Stimulated activated CD8-positive, alpha-beta memory T cell treated with anti-CD3 and anti-CD28 coated beads, Interleukin-4, amount 100 ng/mL, for 4 hours (primary cell): ENCODE data around the gene MYH11.
"Not testable (repeated sequence)": the region's sequence is repeated elsewhere in the genome, so short reads cannot be mapped to it uniquely, and the experiment has no call there.

ENCODE experiments used
- DNase-seq, 2 donors: peaks; one replicate each; pipeline ENCODE4 v3.0.0-alpha.2; 2020; ENCODE audit warnings: low read depth in 2 of 2, low spot score in 1 of 2

Gene MYH11

GRCh38 chr16:15723808-15724207 lies 133.0 kb downstream of the MYH11 start:
- DNase-seq, result no peak

- no peak for DNase-seq
Measured at GRCh38 chr16:15721018-15721417, 135.8 kb downstream of the MYH11 start.

GRCh38 chr16:15716694-15717447 lies 140.0 kb downstream of the MYH11 start:
- no peak for DNase-seq

- no peak for DNase-seq
Measured at GRCh38 chr16:15715221-15715620, 141.6 kb downstream of the MYH11 start.

GRCh38 chr16:15714393-15715172 lies 142.2 kb downstream of the MYH11 start:
- DNase-seq, result no peak

GRCh38 chr16:15708997-15709396 lies 147.8 kb downstream of the MYH11 start:
- DNase-seq, result no peak

- DNase-seq, result no peak
Measured at GRCh38 chr16:15708096-15708495, 148.7 kb downstream of the MYH11 start.

GRCh38 chr16:15707332-15707731 lies 149.5 kb downstream of the MYH11 start:
- DNase-seq, result no peak

- no peak for DNase-seq
Measured at GRCh38 chr16:15705064-15705565, 151.7 kb downstream of the MYH11 start.

GRCh38 chr16:15704545-15704987 lies 152.3 kb downstream of the MYH11 start:
- peak; percentile 36 to 76 for DNase-seq

GRCh38 chr16:15703029-15703736 lies 153.6 kb downstream of the MYH11 start:
- no peak for DNase-seq

GRCh38 chr16:15701975-15702970 lies 154.6 kb downstream of the MYH11 start:
- no peak for DNase-seq

GRCh38 chr16:15701367-15701766 lies 155.5 kb downstream of the MYH11 start:
- no peak for DNase-seq

GRCh38 chr16:15699819-15700218 lies 157.0 kb downstream of the MYH11 start:
- DNase-seq, result no peak

GRCh38 chr16:15694499-15694898 lies 162.3 kb downstream of the MYH11 start:
- DNase-seq, result no peak

- DNase-seq, result not testable (repeated sequence)
Measured at GRCh38 chr16:15692508-15692907, 164.3 kb downstream of the MYH11 start.

GRCh38 chr16:15691046-15691445 lies 165.8 kb downstream of the MYH11 start:
- no peak for DNase-seq

- no peak for DNase-seq
Measured at GRCh38 chr16:15690296-15690695, 166.5 kb downstream of the MYH11 start.

- DNase-seq, result no peak
Measured at GRCh38 chr16:15689290-15689689, 167.5 kb downstream of the MYH11 start.

- DNase-seq, result no peak
Measured at GRCh38 chr16:15686287-15686686, 170.5 kb downstream of the MYH11 start.
